ENCODE measurements around the gene UBE2J2. TPM values are rescaled to one million over a fixed set of nuclear protein-coding genes. Genes with fewer than 3 reads are reported as not detected.

UBE2J2 gene
- polyA plus RNA-seq, 1 donor from 2014 or later: 79.7 TPM

- Histone ChIP-seq H3K9me3 (ENCODE audit: low read length) (no peaks in the 10 kb centered on the region), H3K79me2 (replicated peaks; ENCODE audit: insufficient read depth, low read length) (peaks cover 33% of the 10 kb centered on the region), H3K9me2 (ENCODE audit: insufficient read depth, low read length) (no peaks in the 10 kb centered on the region), H3K27me3 (ENCODE audit: insufficient read depth, low read depth, low read length) (no peaks in the 10 kb centered on the region), H3F3A (ENCODE audit: insufficient read depth, low read length, poor library complexity, severe bottlenecking) (no peaks in the 10 kb centered on the region), H3K4me3 (ENCODE audit: low read length) (peak overlapping the region; percentile 95), H3K27ac (ENCODE audit: low read length) (no peak overlapping the region), H3K9ac (ENCODE audit: low read length) (peak overlapping the region; percentile 88), H3K4me2 (ENCODE audit: low read length) (no peak overlapping the region), H2AFZ (ENCODE audit: low read depth, low read length) (no peak overlapping the region), H4K20me1 (ENCODE audit: insufficient read depth) (no peaks in the 10 kb centered on the region), H3K36me3 (ENCODE audit: insufficient read depth, low read length) (no peaks in the 10 kb centered on the region)
- TF ChIP-seq TAF1 (IDR thresholded peaks at IDR 0.05; ENCODE audit: low read depth): no peak
- no peak for TF ChIP-seq EP300 (conservative IDR thresholded peaks at IDR 0.05; ENCODE audit: poor library complexity, severe bottlenecking)
Observed at GRCh38 chr1:1274931-1275431, 1.3 kb upstream of the UBE2J2 start.

- no peak for TF ChIP-seq TAF1 (IDR thresholded peaks at IDR 0.05; ENCODE audit: low read depth)
- no peak for TF ChIP-seq POLR2AphosphoS5 (IDR thresholded peaks at IDR 0.05)
- TF ChIP-seq MXI1 (conservative IDR thresholded peaks at IDR 0.05; ENCODE audit: poor library complexity, severe bottlenecking): no peak
- TF ChIP-seq SMC3 (conservative IDR thresholded peaks at IDR 0.05; ENCODE audit: poor library complexity): no peak
- no peak for TF ChIP-seq EZH2 (IDR thresholded peaks at IDR 0.05; ENCODE audit: borderline replicate concordance, insufficient read depth, low read length, poor library complexity, severe bottlenecking)
- no peak for TF ChIP-seq REST (IDR thresholded peaks at IDR 0.05; ENCODE audit: borderline replicate concordance)
- TF ChIP-seq CTCF (IDR thresholded peaks at IDR 0.05; ENCODE audit: poor library complexity, severe bottlenecking): no peak
- TF ChIP-seq RAD21 (conservative IDR thresholded peaks at IDR 0.05): no peak
- TF ChIP-seq EP300 (conservative IDR thresholded peaks at IDR 0.05; ENCODE audit: poor library complexity, severe bottlenecking): no peak
Observed at GRCh38 chr1:1274299-1274930, 761 bp upstream of the UBE2J2 start.

More at GRCh38 chr1:1274299-1274930, 761 bp upstream of the UBE2J2 start:
- Histone ChIP-seq H4K20me1 (ENCODE audit: insufficient read depth) (no peaks in the 10 kb centered on the region), H3K27me3 (ENCODE audit: insufficient read depth, low read depth, low read length) (no peaks in the 10 kb centered on the region), H2AFZ (ENCODE audit: low read depth, low read length) (peak overlapping the region; percentile 83), H3K79me2 (replicated peaks; ENCODE audit: insufficient read depth, low read length) (peaks cover 37% of the 10 kb centered on the region), H3K4me3 (ENCODE audit: low read length) (peak overlapping the region; percentile 95), H3K4me2 (ENCODE audit: low read length) (peak overlapping the region; percentile 43), H3K27ac (ENCODE audit: low read length) (peak overlapping the region; percentile 64), H3K9me3 (ENCODE audit: low read length) (no peaks in the 10 kb centered on the region), H3F3A (ENCODE audit: insufficient read depth, low read length, poor library complexity, severe bottlenecking) (no peaks in the 10 kb centered on the region), H3K36me3 (ENCODE audit: insufficient read depth, low read length) (no peaks in the 10 kb centered on the region), H3K9me2 (ENCODE audit: insufficient read depth, low read length) (no peaks in the 10 kb centered on the region), H3K9ac (ENCODE audit: low read length) (peak overlapping the region; percentile 88)

Measured in neural cell (in vitro differentiated cells).